ENCODE measurements around the gene CXorf38.

CXorf38 gene

GRCh38 chrX:40625294-40625693, 22.1 kb downstream of the CXorf38 start:
- ATAC-seq, result no peak
- TF ChIP-seq GLIS3 (CRISPR knock-in tag; IDR thresholded peaks at IDR 0.05) (no peak), CSDC2 (CRISPR knock-in tag; IDR thresholded peaks at IDR 0.05) (no peak), TSHZ2 (CRISPR knock-in tag; IDR thresholded peaks at IDR 0.05) (no peak), ISL1 (CRISPR knock-in tag; IDR thresholded peaks at IDR 0.05) (no peak), RARB (CRISPR knock-in tag; IDR thresholded peaks at IDR 0.05) (no peak), ZNF70 (CRISPR knock-in tag; IDR thresholded peaks at IDR 0.05) (no peak), ZNF8 (CRISPR knock-in tag; IDR thresholded peaks at IDR 0.05) (no peak), CSRNP3 (CRISPR knock-in tag; IDR thresholded peaks at IDR 0.05) (no peak), ESRRG (CRISPR knock-in tag; IDR thresholded peaks at IDR 0.05) (no peak), ZC3H10 (CRISPR knock-in tag; IDR thresholded peaks at IDR 0.05) (no peak), ARNTL (CRISPR knock-in tag; IDR thresholded peaks at IDR 0.05; ENCODE audit: borderline replicate concordance, low read depth) (no peak), PPARA (CRISPR knock-in tag; IDR thresholded peaks at IDR 0.05; ENCODE audit: borderline replicate concordance) (no peak), ZNF565 (CRISPR knock-in tag; conservative IDR thresholded peaks at IDR 0.05; ENCODE audit: low read depth) (no peak), ZFP3 (CRISPR knock-in tag; IDR thresholded peaks at IDR 0.05) (no peak), ZFP30 (CRISPR knock-in tag; IDR thresholded peaks at IDR 0.05) (no peak), BACH2 (CRISPR knock-in tag; IDR thresholded peaks at IDR 0.05; ENCODE audit: borderline replicate concordance) (no peak), OSR1 (CRISPR knock-in tag; IDR thresholded peaks at IDR 0.05) (no peak)
- TF ChIP-seq, protein P1, sequence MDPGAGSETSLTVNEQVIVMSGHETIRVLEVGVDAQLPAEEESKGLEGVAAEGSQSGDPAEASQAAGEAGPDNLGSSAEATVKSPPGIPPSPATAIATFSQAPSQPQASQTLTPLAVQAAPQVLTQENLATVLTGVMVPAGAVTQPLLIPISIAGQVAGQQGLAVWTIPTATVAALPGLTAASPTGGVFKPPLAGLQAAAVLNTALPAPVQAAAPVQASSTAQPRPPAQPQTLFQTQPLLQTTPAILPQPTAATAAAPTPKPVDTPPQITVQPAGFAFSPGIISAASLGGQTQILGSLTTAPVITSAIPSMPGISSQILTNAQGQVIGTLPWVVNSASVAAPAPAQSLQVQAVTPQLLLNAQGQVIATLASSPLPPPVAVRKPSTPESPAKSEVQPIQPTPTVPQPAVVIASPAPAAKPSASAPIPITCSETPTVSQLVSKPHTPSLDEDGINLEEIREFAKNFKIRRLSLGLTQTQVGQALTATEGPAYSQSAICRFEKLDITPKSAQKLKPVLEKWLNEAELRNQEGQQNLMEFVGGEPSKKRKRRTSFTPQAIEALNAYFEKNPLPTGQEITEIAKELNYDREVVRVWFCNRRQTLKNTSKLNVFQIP (CRISPR knock-in tag; IDR thresholded peaks at IDR 0.05; ENCODE audit: borderline replicate concordance, low read depth), result no peak
- TF ChIP-seq, protein P2, sequence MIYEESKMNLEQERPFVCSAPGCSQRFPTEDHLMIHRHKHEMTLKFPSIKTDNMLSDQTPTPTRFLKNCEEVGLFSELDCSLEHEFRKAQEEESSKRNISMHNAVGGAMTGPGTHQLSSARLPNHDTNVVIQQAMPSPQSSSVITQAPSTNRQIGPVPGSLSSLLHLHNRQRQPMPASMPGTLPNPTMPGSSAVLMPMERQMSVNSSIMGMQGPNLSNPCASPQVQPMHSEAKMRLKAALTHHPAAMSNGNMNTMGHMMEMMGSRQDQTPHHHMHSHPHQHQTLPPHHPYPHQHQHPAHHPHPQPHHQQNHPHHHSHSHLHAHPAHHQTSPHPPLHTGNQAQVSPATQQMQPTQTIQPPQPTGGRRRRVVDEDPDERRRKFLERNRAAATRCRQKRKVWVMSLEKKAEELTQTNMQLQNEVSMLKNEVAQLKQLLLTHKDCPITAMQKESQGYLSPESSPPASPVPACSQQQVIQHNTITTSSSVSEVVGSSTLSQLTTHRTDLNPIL (CRISPR knock-in tag; IDR thresholded peaks at IDR 0.05; ENCODE audit: low read depth), result no peak
- TF ChIP-seq, protein P3, sequence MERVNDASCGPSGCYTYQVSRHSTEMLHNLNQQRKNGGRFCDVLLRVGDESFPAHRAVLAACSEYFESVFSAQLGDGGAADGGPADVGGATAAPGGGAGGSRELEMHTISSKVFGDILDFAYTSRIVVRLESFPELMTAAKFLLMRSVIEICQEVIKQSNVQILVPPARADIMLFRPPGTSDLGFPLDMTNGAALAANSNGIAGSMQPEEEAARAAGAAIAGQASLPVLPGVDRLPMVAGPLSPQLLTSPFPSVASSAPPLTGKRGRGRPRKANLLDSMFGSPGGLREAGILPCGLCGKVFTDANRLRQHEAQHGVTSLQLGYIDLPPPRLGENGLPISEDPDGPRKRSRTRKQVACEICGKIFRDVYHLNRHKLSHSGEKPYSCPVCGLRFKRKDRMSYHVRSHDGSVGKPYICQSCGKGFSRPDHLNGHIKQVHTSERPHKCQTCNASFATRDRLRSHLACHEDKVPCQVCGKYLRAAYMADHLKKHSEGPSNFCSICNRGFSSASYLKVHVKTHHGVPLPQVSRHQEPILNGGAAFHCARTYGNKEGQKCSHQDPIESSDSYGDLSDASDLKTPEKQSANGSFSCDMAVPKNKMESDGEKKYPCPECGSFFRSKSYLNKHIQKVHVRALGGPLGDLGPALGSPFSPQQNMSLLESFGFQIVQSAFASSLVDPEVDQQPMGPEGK (CRISPR knock-in tag; IDR thresholded peaks at IDR 0.05; ENCODE audit: borderline replicate concordance), result no peak

DNA sequence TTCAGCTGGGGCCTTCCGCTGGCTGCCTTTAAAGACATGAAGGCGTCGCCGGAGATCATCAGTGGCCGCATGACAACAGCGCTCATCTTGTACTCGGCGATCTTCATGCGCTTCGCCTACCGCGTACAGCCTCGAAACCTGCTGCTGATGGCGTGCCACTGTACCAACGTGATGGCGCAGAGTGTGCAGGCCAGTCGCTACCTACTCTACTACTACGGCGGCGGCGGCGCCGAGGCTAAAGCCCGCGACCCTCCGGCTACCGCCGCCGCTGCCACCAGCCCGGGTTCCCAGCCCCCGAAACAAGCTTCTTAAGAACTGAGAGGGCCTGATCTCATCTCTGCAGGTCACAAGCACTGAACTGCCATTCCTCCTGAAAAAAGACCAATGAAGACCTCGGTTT, 23.7 kb downstream of the CXorf38 start:
- TF ChIP-seq TOX (CRISPR knock-in tag; IDR thresholded peaks at IDR 0.05; ENCODE audit: borderline replicate concordance) (no peak), GLIS3 (CRISPR knock-in tag; IDR thresholded peaks at IDR 0.05) (no peak), BACH2 (CRISPR knock-in tag; IDR thresholded peaks at IDR 0.05; ENCODE audit: borderline replicate concordance) (no peak)
- no peak for ATAC-seq

DNA sequence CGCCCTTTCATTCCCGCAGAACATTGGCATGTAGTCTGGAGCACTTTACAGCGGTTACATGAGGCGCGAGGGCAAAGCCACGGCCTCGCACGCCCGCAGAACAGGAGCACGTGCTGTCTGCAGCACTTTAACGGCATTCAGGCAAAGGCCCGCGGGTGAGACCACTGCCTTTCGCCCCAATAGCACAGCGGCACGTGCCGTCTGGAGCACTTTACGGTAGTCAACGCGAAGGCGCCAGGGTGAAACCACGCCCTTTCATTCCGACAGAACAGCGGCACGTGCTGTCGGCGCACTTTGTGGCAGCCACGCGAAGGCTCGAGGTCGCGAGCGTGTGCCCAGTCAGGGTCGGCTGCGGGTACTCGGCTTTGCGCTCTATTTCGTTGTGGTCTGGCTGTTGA, 24.2 kb downstream of the CXorf38 start, which contains the start of gene MPC1L:
TSS of gene MPC1L (plus strand) at position 290 of the 398 bp plus-strand sequence. CDS start 138 bp downstream, outside the sequence.
- ATAC-seq, result no peak
- TF ChIP-seq ZNF8 (CRISPR knock-in tag; IDR thresholded peaks at IDR 0.05) (no peak), SNAI2 (CRISPR knock-in tag; IDR thresholded peaks at IDR 0.05) (no peak)
